ENCODE measurements around the gene AGBL4.

DNA sequence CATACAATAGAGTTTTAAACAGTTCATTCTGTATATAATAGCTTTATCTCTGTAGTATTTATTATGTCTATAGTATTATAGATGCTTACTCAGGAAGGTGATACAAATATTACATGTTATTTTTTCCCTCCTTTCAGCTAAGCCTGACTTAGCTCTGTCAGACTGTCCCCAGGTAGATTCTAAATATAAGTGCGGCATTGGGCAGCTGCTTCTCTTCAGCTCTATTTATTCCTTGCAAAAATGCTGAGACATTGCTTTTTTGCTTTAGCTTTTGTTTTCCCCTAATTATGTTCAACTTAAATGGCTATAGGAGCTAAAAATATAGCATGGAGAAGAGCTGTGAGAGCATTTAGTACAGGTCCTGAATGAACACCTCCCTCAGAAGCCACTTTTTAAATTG lies 1043.8 kb downstream of the AGBL4 start:
- no peak for TF ChIP-seq CTCF (IDR thresholded peaks at IDR 0.05; ENCODE audit: low read length)
- TF ChIP-seq EZH2 (IDR thresholded peaks at IDR 0.05; ENCODE audit: borderline replicate concordance, low read length) = no peak

Data from OCI-LY1 (cell line).